ENCODE measurements around the gene FAM98B.

Gene FAM98B

GRCh38 chr15:38522922-38523321 is 69.0 kb downstream of the FAM98B start:
- TF ChIP-seq, protein P1, sequence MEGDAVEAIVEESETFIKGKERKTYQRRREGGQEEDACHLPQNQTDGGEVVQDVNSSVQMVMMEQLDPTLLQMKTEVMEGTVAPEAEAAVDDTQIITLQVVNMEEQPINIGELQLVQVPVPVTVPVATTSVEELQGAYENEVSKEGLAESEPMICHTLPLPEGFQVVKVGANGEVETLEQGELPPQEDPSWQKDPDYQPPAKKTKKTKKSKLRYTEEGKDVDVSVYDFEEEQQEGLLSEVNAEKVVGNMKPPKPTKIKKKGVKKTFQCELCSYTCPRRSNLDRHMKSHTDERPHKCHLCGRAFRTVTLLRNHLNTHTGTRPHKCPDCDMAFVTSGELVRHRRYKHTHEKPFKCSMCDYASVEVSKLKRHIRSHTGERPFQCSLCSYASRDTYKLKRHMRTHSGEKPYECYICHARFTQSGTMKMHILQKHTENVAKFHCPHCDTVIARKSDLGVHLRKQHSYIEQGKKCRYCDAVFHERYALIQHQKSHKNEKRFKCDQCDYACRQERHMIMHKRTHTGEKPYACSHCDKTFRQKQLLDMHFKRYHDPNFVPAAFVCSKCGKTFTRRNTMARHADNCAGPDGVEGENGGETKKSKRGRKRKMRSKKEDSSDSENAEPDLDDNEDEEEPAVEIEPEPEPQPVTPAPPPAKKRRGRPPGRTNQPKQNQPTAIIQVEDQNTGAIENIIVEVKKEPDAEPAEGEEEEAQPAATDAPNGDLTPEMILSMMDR (IDR thresholded peaks at IDR 0.05; ENCODE audit: unreplicated experiment in 3 of 3): no peak
- H3K36me3 Mint-ChIP-seq (ENCODE audit: low read depth): no peaks in the 10 kb centered on the region
- no peak overlapping the region for H3K27ac Mint-ChIP-seq
- H3K9me3 Mint-ChIP-seq: no peaks in the 10 kb centered on the region
- peaks cover 9% of the 10 kb centered on the region for H3K27me3 Mint-ChIP-seq (ENCODE audit: low read depth)
- H3K4me3 Mint-ChIP-seq: no peak overlapping the region
- peaks cover 4% of the 10 kb centered on the region for H3K4me1 Mint-ChIP-seq

- H3K27ac Mint-ChIP-seq: no peak overlapping the region
- no peaks in the 10 kb centered on the region for H3K36me3 Mint-ChIP-seq (ENCODE audit: low read depth)
- H3K4me3 Mint-ChIP-seq: no peak overlapping the region
- H3K9me3 Mint-ChIP-seq: no peaks in the 10 kb centered on the region
- H3K4me1 Mint-ChIP-seq: peaks cover 4% of the 10 kb centered on the region
- TF ChIP-seq, protein P1 (IDR thresholded peaks at IDR 0.05; ENCODE audit: unreplicated experiment in 3 of 3): no peak
- H3K27me3 Mint-ChIP-seq (ENCODE audit: low read depth): peaks cover 9% of the 10 kb centered on the region
Measured at GRCh38 chr15:38524156-38524555, 70.2 kb downstream of the FAM98B start.

- H3K4me1 Mint-ChIP-seq: peaks cover 4% of the 10 kb centered on the region
- no peaks in the 10 kb centered on the region for H3K36me3 Mint-ChIP-seq (ENCODE audit: low read depth)
- H3K27me3 Mint-ChIP-seq (ENCODE audit: low read depth): peaks cover 9% of the 10 kb centered on the region
- H3K27ac Mint-ChIP-seq: no peak overlapping the region
- no peaks in the 10 kb centered on the region for H3K9me3 Mint-ChIP-seq
- TF ChIP-seq, protein P1 (IDR thresholded peaks at IDR 0.05; ENCODE audit: unreplicated experiment in 3 of 3): no peak
- no peak overlapping the region for H3K4me3 Mint-ChIP-seq
Measured at GRCh38 chr15:38525489-38525888, 71.6 kb downstream of the FAM98B start.

- peaks cover 4% of the 10 kb centered on the region for H3K4me1 Mint-ChIP-seq
- TF ChIP-seq, protein P1 (IDR thresholded peaks at IDR 0.05; ENCODE audit: unreplicated experiment in 3 of 3): no peak
Measured at GRCh38 chr15:38526158-38526557, 72.2 kb downstream of the FAM98B start.

DNA sequence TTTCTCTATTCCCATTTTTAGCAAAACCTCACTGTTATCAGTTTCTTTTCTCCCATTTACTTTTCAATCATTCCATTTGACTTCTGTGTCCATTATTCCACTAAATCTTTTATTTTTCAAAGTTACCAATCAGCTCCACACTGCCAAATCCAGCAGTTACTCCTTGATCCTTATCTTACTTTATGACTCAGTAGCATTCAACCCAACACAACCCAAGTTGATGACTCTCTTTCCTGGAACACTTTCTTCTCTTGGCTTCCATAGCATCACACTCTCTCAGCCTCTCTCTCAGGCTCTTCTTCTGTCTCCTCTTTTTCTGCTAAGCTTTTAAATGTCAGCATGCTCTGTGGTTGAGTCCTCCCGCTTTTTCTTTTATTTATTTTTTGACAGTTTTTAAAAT is 74.4 kb downstream of the FAM98B start:
- TF ChIP-seq, protein P1 (IDR thresholded peaks at IDR 0.05; ENCODE audit: unreplicated experiment in 3 of 3): no peak
- Mint-ChIP-seq H3K36me3 (ENCODE audit: low read depth) (no peaks in the 10 kb centered on the region), H3K27me3 (ENCODE audit: low read depth) (peaks cover 3% of the 10 kb centered on the region), H3K4me1 (no peaks in the 10 kb centered on the region), H3K4me3 (no peak overlapping the region), H3K9me3 (no peaks in the 10 kb centered on the region), H3K27ac (no peak overlapping the region)

More at GRCh38 chr15:38526158-38526557, 72.2 kb downstream of the FAM98B start:
- H3K36me3 Mint-ChIP-seq (ENCODE audit: low read depth): no peaks in the 10 kb centered on the region
- H3K27me3 Mint-ChIP-seq (ENCODE audit: low read depth): peaks cover 9% of the 10 kb centered on the region
- no peaks in the 10 kb centered on the region for H3K9me3 Mint-ChIP-seq
- no peak overlapping the region for H3K4me3 Mint-ChIP-seq
- no peak overlapping the region for H3K27ac Mint-ChIP-seq

DNA sequence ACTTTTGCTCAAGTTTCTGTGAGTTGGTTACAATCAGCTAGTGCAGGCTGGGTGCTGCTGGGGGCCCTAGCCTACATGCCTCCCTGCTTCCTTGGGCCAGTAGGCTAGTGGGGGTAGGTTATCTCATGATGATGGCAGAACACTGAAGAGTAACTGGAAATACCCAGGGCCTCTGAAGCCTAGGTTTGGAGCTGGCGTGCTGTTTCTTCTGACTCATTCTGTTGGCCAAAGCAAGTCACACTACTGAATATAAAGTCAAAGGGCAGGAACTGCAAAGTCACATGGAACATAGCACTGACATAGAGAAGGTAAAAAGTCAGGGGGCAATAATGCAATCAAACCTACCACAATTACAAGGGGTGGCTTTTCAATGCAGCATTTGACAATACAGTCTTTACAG is 76.2 kb downstream of the FAM98B start:
- H3K36me3 Mint-ChIP-seq (ENCODE audit: low read depth): no peaks in the 10 kb centered on the region
- H3K27me3 Mint-ChIP-seq (ENCODE audit: low read depth): peaks cover 3% of the 10 kb centered on the region
- H3K9me3 Mint-ChIP-seq: no peaks in the 10 kb centered on the region
- no peaks in the 10 kb centered on the region for H3K4me1 Mint-ChIP-seq
- H3K4me3 Mint-ChIP-seq: no peak overlapping the region
- TF ChIP-seq, protein P1 (IDR thresholded peaks at IDR 0.05; ENCODE audit: unreplicated experiment in 3 of 3): no peak
- no peak overlapping the region for H3K27ac Mint-ChIP-seq

Measured in nephron (organoid).